WTC11 (cell line): ENCODE results near the gene ATAD3C.
"Not testable (repeated sequence)": the region's sequence is repeated elsewhere in the genome, so short reads cannot be mapped to it uniquely, and the experiment has no call there.

Experiments
- CTCF ChIP-seq: fragments of 200-600 bp; IDR thresholded peaks from 2 replicates; pipeline ENCODE4 v1.8.0; 2022; ENCODE audit warnings: antibody characterized with exemption
- FOXP1 ChIP-seq: sonication (generic); formaldehyde crosslinking; IDR thresholded peaks from 2 replicates; pipeline ENCODE4 v1.8.0; 2022; ENCODE audit warnings: missing genetic modification reagents, mild to moderate bottlenecking, moderate library complexity, borderline replicate concordance

- not testable (repeated sequence) for TF ChIP-seq FOXP1, CTCF
Measured at GRCh38 chr1:1410238-1410637, 39.3 kb upstream of the ATAD3C start.
